ENCODE results near the gene GK.

GRCh38 chrX:30620980-30621618, 32.1 kb upstream of the GK start:
- TF ChIP-seq CTCF (IDR thresholded peaks at IDR 0.05; ENCODE audit: low read length) (no peak), EZH2 (IDR thresholded peaks at IDR 0.05; ENCODE audit: borderline replicate concordance, low read length) (no peak)
